ENCODE data around the gene TPM1.

Gene TPM1

GRCh38 chr15:63057468-63058345 is 15.2 kb downstream of the TPM1 start:
- DNase-seq, result no peak

- no peak for DNase-seq
Measured at GRCh38 chr15:63059075-63059474, 16.5 kb downstream of the TPM1 start.

GRCh38 chr15:63059573-63060216 is 17.1 kb downstream of the TPM1 start:
- no peak for DNase-seq

GRCh38 chr15:63060699-63061098 is 18.2 kb downstream of the TPM1 start:
- no peak for DNase-seq

- DNase-seq, result no peak
Measured at GRCh38 chr15:63061975-63062374, 19.4 kb downstream of the TPM1 start.

- DNase-seq, result no peak
Measured at GRCh38 chr15:63063164-63063756, 20.7 kb downstream of the TPM1 start.

- no peak for DNase-seq
Measured at GRCh38 chr15:63063877-63064409, 21.4 kb downstream of the TPM1 start.

- DNase-seq, result no peak
Measured at GRCh38 chr15:63065262-63066221, 23.0 kb downstream of the TPM1 start.

GRCh38 chr15:63066272-63066671 is 23.7 kb downstream of the TPM1 start:
- DNase-seq, result no peak

- no peak for DNase-seq
Measured at GRCh38 chr15:63067306-63067705, 24.8 kb downstream of the TPM1 start.

- no peak for DNase-seq
Measured at GRCh38 chr15:63067976-63068743, 25.6 kb downstream of the TPM1 start.

- DNase-seq, result no peak
Measured at GRCh38 chr15:63069616-63070090, 27.1 kb downstream of the TPM1 start.

GRCh38 chr15:63070681-63071129 is 28.2 kb downstream of the TPM1 start:
- no peak for DNase-seq

GRCh38 chr15:63071288-63071909 is 28.9 kb downstream of the TPM1 start:
- DNase-seq, result no peak

- no peak for DNase-seq
Measured at GRCh38 chr15:63072023-63072650, 29.6 kb downstream of the TPM1 start.

- DNase-seq, result no peak
Measured at GRCh38 chr15:63072809-63073277, 30.3 kb downstream of the TPM1 start.

GRCh38 chr15:63073497-63074172 is 31.1 kb downstream of the TPM1 start:
- DNase-seq, result no peak

- DNase-seq, result no peak
Measured at GRCh38 chr15:63075015-63075983, 32.8 kb downstream of the TPM1 start.
